GM23248 (cell line): ENCODE data around the gene TMEM255B. TPM values are rescaled to one million over a fixed set of nuclear protein-coding genes. Genes with fewer than 3 reads are reported as not detected.

Experiments
- DNase-seq: peaks from one replicate; pipeline ENCODE4 v3.0.0-alpha.2; 2015
- H2AFZ ChIP-seq: fragments of 200-600 bp; sonication (generic); 2 replicates; pipeline ENCODE4 v1.6.1; 2016; ENCODE audit warnings: antibody characterized with exemption
- H3F3A ChIP-seq: fragments of 200-600 bp; sonication (generic); 2 replicates; pipeline ENCODE4 v1.6.1; 2016; ENCODE audit warnings: mild to moderate bottlenecking, antibody characterized with exemption, mixed run types; ENCODE audit not compliant: insufficient read depth
- H3K27ac ChIP-seq: fragments of 200-600 bp; sonication (generic); 2 replicates; pipeline ENCODE4 v1.5.1; 2016; ENCODE audit warnings: mild to moderate bottlenecking
- H3K27me3 ChIP-seq: fragments of 200-600 bp; sonication (generic); replicated peaks from 2 replicates; pipeline ENCODE4 v1.6.1; 2016; ENCODE audit warnings: mild to moderate bottlenecking; ENCODE audit not compliant: insufficient read depth
- H3K36me3 ChIP-seq: fragments of 200-600 bp; sonication (generic); 2 replicates; pipeline ENCODE4 v1.6.1; 2016; ENCODE audit warnings: low read depth, mild to moderate bottlenecking
- H3K4me1 ChIP-seq: fragments of 200-600 bp; sonication (generic); 2 replicates; pipeline ENCODE4 v1.6.1; 2016; ENCODE audit warnings: mild to moderate bottlenecking; ENCODE audit not compliant: insufficient read depth
- H3K4me2 ChIP-seq: fragments of 200-600 bp; sonication (generic); one replicate; pipeline ENCODE4 v1.6.1; 2016; ENCODE audit warnings: mild to moderate bottlenecking; ENCODE audit not compliant: unreplicated experiment
- H3K4me3 ChIP-seq: fragments of 200-600 bp; sonication (generic); 2 replicates; pipeline ENCODE4 v1.5.1; 2016; ENCODE audit warnings: mild to moderate bottlenecking
- H3K79me2 ChIP-seq: fragments of 200-600 bp; sonication (generic); 2 replicates; pipeline ENCODE4 v1.6.1; 2016; ENCODE audit warnings: mild to moderate bottlenecking; ENCODE audit not compliant: insufficient read depth
- H3K9ac ChIP-seq: fragments of 200-600 bp; sonication (generic); 2 replicates; pipeline ENCODE4 v1.6.1; 2016; ENCODE audit warnings: mild to moderate bottlenecking
- H3K9me2 ChIP-seq: fragments of 200-600 bp; sonication (generic); 2 replicates; pipeline ENCODE4 v1.6.1; 2016; ENCODE audit warnings: mixed run types, mild to moderate bottlenecking, moderate library complexity; ENCODE audit not compliant: insufficient read depth
- H3K9me3 ChIP-seq: fragments of 200-600 bp; sonication (generic); one replicate; pipeline ENCODE4 v1.6.1; 2017; ENCODE audit warnings: low read depth
- H4K20me1 ChIP-seq: fragments of 200-600 bp; sonication (generic); 2 replicates; pipeline ENCODE4 v1.6.0; 2016; ENCODE audit not compliant: insufficient read depth
- EZH2 ChIP-seq: fragments of 200-600 bp; sonication (generic); IDR thresholded peaks from 2 replicates; pipeline ENCODE4 v1.6.1; 2018; ENCODE audit warnings: antibody characterized with exemption, mild to moderate bottlenecking; ENCODE audit not compliant: insufficient read depth, poor library complexity, severe bottlenecking
- EZH2phosphoT487 ChIP-seq: fragments of 200-600 bp; sonication (generic); IDR thresholded peaks from 2 replicates; pipeline ENCODE4 v1.6.1; 2018; ENCODE audit warnings: antibody characterized with exemption, moderate library complexity, mild to moderate bottlenecking, low read depth; ENCODE audit not compliant: insufficient read depth
- WGBS, 2 experiments: methylation state at CpG; one replicate each; pipeline ENCODE4 v1.1.6; 2015 to 2017; ENCODE audit warnings: low lambda C conversion rate in 2 of 2, low coverage in 1 of 2; ENCODE audit errors: missing lambda C conversion rate in 2 of 2; 5-methylcytosine and 5-hydroxymethylcytosine counted together
- in situ Hi-C: fragments of 300-500 bp; cut with MboI; formaldehyde crosslinking; loops from 2 replicates; pipeline ENCODE4 v1.15.0; 2020
- polyA plus RNA-seq: library from polyadenylated mRNA; unstranded; fragments of >200 nt; fragmentation: Nextera tagmentation; extraction: Ambion mirVana; gene quantifications from 2 replicates; pipeline ENCODE4 v1.2.1, GENCODE V29; 2016
- total RNA-seq: library from RNA; depleted of rRNA; stranded (reverse); fragments of >200 nt; shearing (Covaris generic); gene quantifications from 2 replicates; pipeline ENCODE4 v1.2.3, GENCODE V29; 2014

The TMEM255B gene
- total and polyA plus RNA-seq, 2 experiments from 2014 or later, result 8.2 TPM; not detected in 1

DNA sequence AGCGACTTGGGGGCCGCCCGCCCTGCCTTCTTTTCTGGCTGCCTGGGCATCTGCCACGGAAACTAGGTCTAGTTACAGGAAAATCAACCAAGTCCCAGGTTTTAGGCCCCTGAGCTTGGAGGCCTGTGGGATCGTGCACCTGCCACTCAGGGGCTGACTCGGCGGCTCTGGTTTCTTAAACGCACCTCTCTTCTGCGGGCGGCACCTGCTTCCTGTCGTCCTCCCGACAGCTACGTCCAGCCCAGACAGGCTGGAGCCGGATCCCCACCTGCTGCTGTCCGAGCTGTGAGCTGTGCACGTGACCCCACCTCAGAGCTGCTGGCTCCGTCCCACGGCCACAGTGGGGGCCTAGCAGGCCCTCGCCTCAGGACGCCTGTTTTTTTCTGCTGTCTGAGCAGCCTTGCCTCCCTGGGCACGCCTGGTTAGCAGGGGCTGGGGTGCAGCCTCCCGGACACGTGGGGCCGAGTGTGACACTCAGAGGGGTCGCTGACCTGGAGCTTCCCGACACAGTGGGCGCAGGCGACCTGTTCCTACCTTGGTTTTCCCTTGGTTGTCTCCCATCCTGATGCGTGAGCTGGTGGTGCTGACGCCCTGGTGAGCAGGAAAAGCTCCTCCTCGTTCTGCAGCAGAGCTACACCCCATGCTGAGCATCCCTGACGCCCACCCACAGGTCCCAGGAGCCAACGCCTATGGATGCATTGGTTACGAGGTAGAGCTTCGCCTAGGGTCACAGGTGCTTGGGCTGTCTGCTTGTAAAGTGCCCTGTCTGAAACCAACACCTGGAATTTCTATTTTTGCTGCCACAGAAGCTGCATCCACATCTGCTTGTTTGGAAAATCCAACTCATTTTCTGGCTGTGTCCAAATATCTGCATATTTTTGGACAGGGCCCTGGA is 17.5 kb downstream of the TMEM255B start:
- TF ChIP-seq EZH2phosphoT487, result no peak
- no peak for TF ChIP-seq EZH2

DNA sequence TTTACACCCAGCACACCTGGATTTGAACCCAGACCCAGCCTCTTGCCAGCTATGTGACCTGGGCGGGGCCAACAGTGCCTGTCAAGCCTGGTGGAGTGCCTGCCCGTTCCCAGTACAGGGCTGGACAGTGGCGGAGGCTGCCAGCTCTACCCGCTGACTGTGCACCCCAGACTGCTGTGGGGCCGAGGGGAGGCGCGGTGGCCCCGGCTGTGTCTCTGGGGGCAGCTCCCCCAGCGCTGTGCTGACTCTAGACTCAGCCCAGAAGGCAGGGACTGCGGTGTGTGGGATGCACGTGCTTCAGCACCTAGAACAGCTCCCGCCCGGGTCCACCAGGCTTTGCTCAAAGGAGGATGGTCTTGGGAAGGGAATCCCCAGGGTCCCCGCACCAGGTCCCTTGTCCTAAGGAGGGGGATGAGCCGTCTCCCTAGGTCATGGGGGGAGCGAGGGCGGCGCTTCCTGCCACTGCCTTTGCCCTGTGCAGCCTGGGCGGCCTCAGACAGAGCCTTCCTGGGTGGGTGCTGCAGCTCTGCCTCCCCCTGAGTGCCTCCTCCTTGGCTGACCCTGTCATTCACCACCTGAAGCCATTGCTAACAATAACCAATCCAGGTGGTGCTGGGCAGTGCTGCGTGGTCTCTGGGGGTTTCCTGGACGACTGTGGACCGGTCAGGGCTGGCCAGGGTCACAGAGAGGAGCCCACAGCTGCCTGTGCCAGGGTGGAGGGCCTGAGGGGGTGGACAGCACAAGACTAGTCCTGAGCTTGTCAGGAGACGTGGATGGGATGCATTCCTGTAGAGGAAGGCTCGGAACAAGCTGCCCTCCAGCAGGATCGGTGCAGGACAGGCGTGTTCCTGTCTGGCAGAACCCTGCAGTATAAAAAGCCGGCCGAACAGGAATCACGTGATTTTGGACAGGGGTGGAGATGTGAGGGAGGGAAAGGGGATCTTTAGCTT is 18.6 kb downstream of the TMEM255B start:
- WGBS, 2 experiments, result 35 to 43% methylated on average over 29 of the region's 29 CpGs
- in situ Hi-C loops, result no loop called here
- no peaks in the 10 kb centered on the region for H3K36me3 ChIP-seq

More for the DNA sequence above, 17.5 kb downstream of the TMEM255B start:
- no peaks in the 10 kb centered on the region for H3K9me2 ChIP-seq
- no peak overlapping the region for H3K9ac ChIP-seq
- H3F3A ChIP-seq, result 0 out of 2 replicates have a peak, but pooled peaks cover 11% of the 10 kb centered on the region
- H3K4me1 ChIP-seq, result no peaks in the 10 kb centered on the region; the same call in 1 of the 2 replicates
- H3K27ac ChIP-seq, result no peak overlapping the region
- WGBS, 2 experiments, result 70 to 74% methylated on average over 35 of the region's 35 CpGs
- no peak overlapping the region for H2AFZ ChIP-seq
- H4K20me1 ChIP-seq, result no peaks in the 10 kb centered on the region
- H3K4me2 ChIP-seq, result no peak overlapping the region
- H3K4me3 ChIP-seq, result no peak overlapping the region
- 0 out of 2 replicates have a peak, but pooled peaks cover 3% of the 10 kb centered on the region for H3K27me3 ChIP-seq
- no peaks in the 10 kb centered on the region for H3K36me3 ChIP-seq
- no peaks in the 10 kb centered on the region for H3K79me2 ChIP-seq
- no peak for DNase-seq
- no peaks in the 10 kb centered on the region for H3K9me3 ChIP-seq
- in situ Hi-C loops, result no loop called here

DNA sequence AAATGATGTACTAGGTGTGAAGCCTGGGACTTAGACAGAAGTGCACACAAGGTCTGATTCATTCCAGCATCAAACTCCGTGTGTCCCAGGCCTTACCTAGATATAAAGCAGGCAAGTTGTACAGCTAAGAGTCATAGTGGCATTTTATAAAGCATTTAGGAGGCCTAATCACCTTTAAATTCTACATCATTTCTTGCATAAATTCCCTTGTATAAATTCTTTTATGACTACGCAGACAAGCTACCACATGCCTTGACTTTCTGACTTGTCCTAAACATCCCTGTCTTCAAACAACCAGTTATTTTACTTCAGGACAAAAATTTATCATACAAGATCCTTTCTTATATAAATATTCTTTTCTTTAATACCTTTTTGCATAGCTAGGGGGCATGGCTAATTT is 22.5 kb downstream of the TMEM255B start:
- Histone ChIP-seq H3K4me2 (no peak overlapping the region), H3K27me3 (0 out of 2 replicates have a peak, but pooled peaks cover 3% of the 10 kb centered on the region), H3K79me2 (no peaks in the 10 kb centered on the region), H3K4me1 (peaks cover 13% of the 10 kb centered on the region), H3F3A (peaks cover 14% of the 10 kb centered on the region), H3K4me3 (no peak overlapping the region), H3K9ac (no peak overlapping the region), H3K9me3 (no peaks in the 10 kb centered on the region), H3K27ac (no peak overlapping the region), H4K20me1 (no peaks in the 10 kb centered on the region), H3K36me3 (no peaks in the 10 kb centered on the region), H3K9me2 (no peaks in the 10 kb centered on the region), H2AFZ (no peak overlapping the region)
- 63 to 69% methylated on average over 2 of the region's 2 CpGs for WGBS, 2 experiments
- TF ChIP-seq EZH2phosphoT487, result no peak
- TF ChIP-seq EZH2, result no peak
- in situ Hi-C loops, result no loop called here
- no peak for DNase-seq

More for the DNA sequence above, 18.6 kb downstream of the TMEM255B start:
- peak; percentile 52 for DNase-seq
- no peak overlapping the region for H3K9ac ChIP-seq
- no peak overlapping the region for H3K4me3 ChIP-seq
- H3F3A ChIP-seq, result 0 out of 2 replicates have a peak, but pooled peaks cover 5% of the 10 kb centered on the region
- no peak overlapping the region for H3K27ac ChIP-seq
- TF ChIP-seq EZH2phosphoT487 (no peak), EZH2 (no peak)
- H2AFZ ChIP-seq, result no peak overlapping the region
- no peak overlapping the region for H3K4me2 ChIP-seq
- H3K27me3 ChIP-seq, result 0 out of 2 replicates have a peak, but pooled peaks cover 3% of the 10 kb centered on the region
- no peaks in the 10 kb centered on the region for H4K20me1 ChIP-seq
- H3K9me2 ChIP-seq, result no peaks in the 10 kb centered on the region
- no peaks in the 10 kb centered on the region for H3K79me2 ChIP-seq
- no peaks in the 10 kb centered on the region for H3K9me3 ChIP-seq
- no peaks in the 10 kb centered on the region; the same call in 1 of the 2 replicates for H3K4me1 ChIP-seq

DNA sequence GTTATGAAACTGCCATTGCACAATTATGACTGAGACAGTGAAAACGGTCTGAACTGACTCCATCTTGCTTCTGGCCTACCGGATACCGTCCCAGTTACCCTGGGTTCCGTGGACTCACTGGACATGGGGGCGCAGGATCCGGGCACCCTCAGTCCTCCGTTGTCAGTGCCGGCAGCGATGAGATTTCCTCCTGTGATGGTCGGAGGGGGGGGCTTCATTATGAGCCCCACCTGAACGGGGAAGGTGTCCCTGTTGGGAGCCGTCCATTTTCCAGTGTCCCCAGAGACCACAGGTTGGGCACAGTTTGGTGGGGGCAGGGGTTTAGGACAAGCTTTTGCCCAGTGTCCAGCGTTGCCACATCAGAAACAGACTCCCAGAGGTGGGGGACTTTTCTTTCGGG is 23.4 kb downstream of the TMEM255B start:
- no peak overlapping the region for H3K9ac ChIP-seq
- no peaks in the 10 kb centered on the region for H3K36me3 ChIP-seq
- H3K4me1 ChIP-seq, result peaks cover 13% of the 10 kb centered on the region
- in situ Hi-C loops, result no loop called here
- H3K9me3 ChIP-seq, result no peaks in the 10 kb centered on the region
- no peak overlapping the region for H3K4me3 ChIP-seq
- H3K27me3 ChIP-seq, result 0 out of 2 replicates have a peak, but pooled peaks cover 6% of the 10 kb centered on the region
- 79 to 80% methylated on average over 13 to 14 of the region's 14 CpGs for WGBS, 2 experiments
- no peaks in the 10 kb centered on the region for H3K9me2 ChIP-seq
- H4K20me1 ChIP-seq, result no peaks in the 10 kb centered on the region
- H3K4me2 ChIP-seq, result no peak overlapping the region
- H3K27ac ChIP-seq, result no peak overlapping the region
- no peaks in the 10 kb centered on the region for H3K79me2 ChIP-seq
- H2AFZ ChIP-seq, result no peak overlapping the region
- DNase-seq, result no peak
- peaks cover 14% of the 10 kb centered on the region for H3F3A ChIP-seq
- no peak for TF ChIP-seq EZH2phosphoT487
- TF ChIP-seq EZH2, result no peak
